Ramos (cell line): ENCODE measurements around the gene ZDHHC4.
"Not testable (repeated sequence)": the region's sequence is repeated elsewhere in the genome, so short reads cannot be mapped to it uniquely, and the experiment has no call there.

Source experiments
- in situ Hi-C: fragments of 300-500 bp; cut with MboI; formaldehyde crosslinking; loops from one replicate; pipeline ENCODE4 v1.14.3; 2022; ENCODE audit warnings: low sequenced_read_pairs; ENCODE audit not compliant: unreplicated experiment

The ZDHHC4 gene

GRCh38 chr7:6558837-6559236 lies 18.4 kb upstream of the ZDHHC4 start:
- in situ Hi-C loops = no loop called here

- in situ Hi-C loops = no loop called here
Observed at GRCh38 chr7:6559896-6560295, 17.4 kb upstream of the ZDHHC4 start.

GRCh38 chr7:6562106-6562505 lies 15.1 kb upstream of the ZDHHC4 start:
- in situ Hi-C loops = no loop called here

- in situ Hi-C loops = no loop called here
Observed at GRCh38 chr7:6563936-6564770, 13.1 kb upstream of the ZDHHC4 start.

GRCh38 chr7:6565655-6566054 lies 11.6 kb upstream of the ZDHHC4 start:
- in situ Hi-C loops = no loop called here

GRCh38 chr7:6567886-6568285 lies 9.4 kb upstream of the ZDHHC4 start:
- in situ Hi-C loops = no loop called here

GRCh38 chr7:6571160-6571779 lies 6.0 kb upstream of the ZDHHC4 start:
- in situ Hi-C loops = no loop called here

GRCh38 chr7:6575281-6576023 lies 1.8 kb upstream of the ZDHHC4 start:
- in situ Hi-C loops = no loop called here

- in situ Hi-C loops = no loop called here
Observed at GRCh38 chr7:6576024-6576866, 1.0 kb upstream of the ZDHHC4 start.

GRCh38 chr7:6576867-6577368 lies 336 bp upstream of the ZDHHC4 start:
- in situ Hi-C loops = not testable (repeated sequence)

- in situ Hi-C loops = no loop called here
Observed at GRCh38 chr7:6578114-6579084, 1.1 kb downstream of the ZDHHC4 start.

- in situ Hi-C loops = no loop called here
Observed at GRCh38 chr7:6579446-6579845, 2.2 kb downstream of the ZDHHC4 start.

- in situ Hi-C loops = not testable (repeated sequence)
Observed at GRCh38 chr7:6585746-6586432, 8.6 kb downstream of the ZDHHC4 start.

- in situ Hi-C loops = no loop called here
Observed at GRCh38 chr7:6588566-6588965, 11.3 kb downstream of the ZDHHC4 start.

GRCh38 chr7:6589151-6589828 lies 12.0 kb downstream of the ZDHHC4 start:
- in situ Hi-C loops = no loop called here

GRCh38 chr7:6589829-6590644 lies 12.8 kb downstream of the ZDHHC4 start, which contains the start of gene INTS15:
INTS15 (plus strand) TSS chr7:6590021; CDS start chr7:6590284, 263 bp downstream.
- in situ Hi-C loops = no loop called here

- in situ Hi-C loops = no loop called here
Observed at GRCh38 chr7:6590645-6591110, 13.4 kb downstream of the ZDHHC4 start.
